KG1 (cell line): Measurements from ENCODE around the gene JAG2.
A peak's percentile ranks its signal among the peaks of the same experiment; 100 is the strongest.

Source experiments
- DNase-seq: peaks from one replicate; lab custom pipeline; 2025; lab: John Stamatoyannopoulos, UW

Gene JAG2

DNA sequence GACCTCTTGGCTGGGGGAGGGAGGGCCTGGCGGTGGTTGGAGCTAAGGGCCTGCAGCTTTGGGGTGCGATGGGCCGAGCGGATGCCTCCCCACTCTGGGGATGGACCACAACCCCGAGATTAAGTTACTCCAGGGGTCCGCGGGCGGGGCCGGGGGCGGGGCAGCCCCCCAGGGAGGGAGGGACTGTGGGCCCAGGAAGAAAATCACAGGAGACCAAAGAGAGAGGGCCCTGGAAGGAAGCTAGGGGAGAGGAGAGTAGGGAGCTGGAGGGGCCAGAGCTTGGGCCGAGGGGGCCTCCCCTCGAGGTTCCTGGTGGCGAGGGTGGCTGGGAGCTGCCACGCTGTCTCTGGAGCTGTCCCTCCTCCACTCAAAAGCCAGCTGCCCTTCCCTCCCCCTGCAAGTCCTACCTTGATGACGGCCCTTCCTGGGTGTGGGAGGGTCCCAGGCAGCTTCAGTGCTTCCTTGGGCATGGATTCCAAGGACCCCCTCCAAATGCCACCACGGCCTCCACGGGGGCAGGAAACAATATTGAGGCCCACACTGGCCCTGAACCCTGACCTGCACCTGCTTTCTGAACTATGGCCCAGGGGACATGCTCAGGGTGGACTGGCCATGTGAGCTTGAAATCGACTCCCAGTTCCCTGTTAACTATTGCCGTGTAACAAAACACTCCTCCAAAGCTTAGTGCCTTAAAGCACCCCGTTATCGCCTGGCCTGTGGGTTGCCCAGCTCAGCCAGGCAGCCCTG is 13.1 kb upstream of the JAG2 start:
- DNase-seq: no peak

GRCh38 chr14:105180592-105181548 is 12.3 kb upstream of the JAG2 start, which contains the start of gene NUDT14:
NUDT14 (minus strand) TSS chr14:105181312; CDS start chr14:105181209, 103 bp downstream.
- no peak for DNase-seq

DNA sequence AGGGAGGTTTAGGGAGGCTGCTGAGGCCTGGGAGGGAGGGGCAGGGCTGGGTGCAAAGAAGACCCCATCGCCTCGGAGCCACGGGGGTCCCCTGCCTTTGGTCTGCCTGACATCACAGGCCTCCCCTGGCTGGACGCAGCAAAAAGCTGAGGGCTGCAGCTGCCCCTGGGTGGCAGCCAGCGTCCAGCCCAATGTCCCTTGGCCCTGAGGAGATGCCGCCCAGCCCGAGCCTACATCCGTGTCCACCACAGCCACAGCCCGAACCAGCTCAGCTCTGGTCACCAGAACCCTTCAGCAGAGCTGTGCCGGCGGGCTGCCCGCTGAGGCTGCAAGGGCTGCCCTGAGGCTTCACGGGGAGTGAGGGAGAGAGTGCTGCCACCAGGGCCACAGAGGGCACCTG is 10.6 kb upstream of the JAG2 start:
- DNase-seq: no peak

GRCh38 chr14:105178868-105179140 is 10.2 kb upstream of the JAG2 start:
- DNase-seq: no peak

- no peak for DNase-seq
Observed at GRCh38 chr14:105178069-105178867, 9.7 kb upstream of the JAG2 start.

- DNase-seq: no peak
Observed at GRCh38 chr14:105177082-105177481, 8.5 kb upstream of the JAG2 start.

DNA sequence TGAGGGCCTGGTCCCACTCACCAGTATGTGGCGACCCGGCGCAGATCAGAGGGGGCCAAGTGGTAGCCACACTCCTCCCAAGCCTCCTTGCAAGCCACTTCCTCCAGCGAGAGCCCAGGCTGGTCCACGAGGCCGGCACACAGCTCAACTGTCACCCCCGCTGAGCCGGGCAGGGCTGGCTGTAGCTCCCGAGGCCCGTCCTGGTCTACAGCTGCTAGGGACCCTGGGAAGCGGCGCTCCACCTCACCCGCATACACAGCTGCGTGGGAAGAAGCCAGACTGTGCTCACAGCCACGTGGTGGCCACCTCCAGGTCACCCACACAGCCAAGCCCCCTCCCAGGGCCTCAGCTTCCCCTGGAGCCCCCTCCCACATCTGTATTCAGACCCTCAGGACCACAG is 7.9 kb upstream of the JAG2 start:
- no peak for DNase-seq

DNA sequence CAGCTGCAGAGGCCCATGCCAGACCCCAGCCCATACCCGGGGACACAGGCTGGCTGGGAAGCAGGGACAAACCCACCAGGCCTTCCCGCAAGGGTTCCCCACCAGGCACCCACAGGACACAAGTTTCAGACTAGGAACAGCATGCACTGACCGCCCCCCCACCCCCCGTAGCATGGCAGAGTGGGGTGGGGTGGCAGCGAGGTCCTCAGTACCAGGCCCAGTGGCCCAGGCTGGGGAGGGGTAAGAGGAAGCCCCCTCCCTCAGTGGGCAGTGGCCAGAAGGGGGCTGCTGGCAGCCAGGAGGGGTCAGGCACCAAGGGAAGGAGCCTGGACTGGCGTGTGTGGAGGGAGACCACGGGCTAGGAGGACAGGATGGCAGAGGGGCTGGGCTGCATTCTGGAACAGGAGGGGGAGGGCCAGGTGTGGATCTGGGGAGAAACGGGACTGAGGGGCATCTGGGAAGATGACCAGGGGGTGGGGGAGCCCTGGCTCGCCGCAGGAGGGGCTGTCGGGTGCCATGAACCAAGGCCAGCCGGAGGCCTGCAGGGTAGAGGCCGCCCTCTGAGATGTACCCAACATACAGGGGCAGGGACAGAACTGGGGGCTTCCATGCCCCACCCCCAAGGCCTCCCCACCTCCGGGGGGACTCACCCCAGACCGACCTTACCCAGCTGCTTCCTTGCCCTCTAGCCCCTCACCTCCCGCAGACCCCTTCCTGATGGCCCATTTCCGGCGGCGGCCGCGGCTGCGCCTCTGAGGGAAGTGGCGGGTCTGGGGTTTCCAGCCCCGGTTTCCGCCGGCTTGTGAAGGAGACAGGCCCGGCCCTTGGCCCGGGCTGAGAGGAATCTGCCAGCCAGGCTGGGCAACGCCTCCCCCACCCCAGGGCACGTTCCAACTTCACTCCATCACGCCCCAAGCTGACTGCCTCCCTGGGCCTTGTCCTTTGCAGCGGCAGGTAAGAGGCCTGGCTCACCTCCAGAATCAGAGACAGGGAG is 5.6 kb upstream of the JAG2 start:
- peak; percentile 84 for DNase-seq

GRCh38 chr14:105173145-105173544 is 4.6 kb upstream of the JAG2 start:
- DNase-seq: no peak

DNA sequence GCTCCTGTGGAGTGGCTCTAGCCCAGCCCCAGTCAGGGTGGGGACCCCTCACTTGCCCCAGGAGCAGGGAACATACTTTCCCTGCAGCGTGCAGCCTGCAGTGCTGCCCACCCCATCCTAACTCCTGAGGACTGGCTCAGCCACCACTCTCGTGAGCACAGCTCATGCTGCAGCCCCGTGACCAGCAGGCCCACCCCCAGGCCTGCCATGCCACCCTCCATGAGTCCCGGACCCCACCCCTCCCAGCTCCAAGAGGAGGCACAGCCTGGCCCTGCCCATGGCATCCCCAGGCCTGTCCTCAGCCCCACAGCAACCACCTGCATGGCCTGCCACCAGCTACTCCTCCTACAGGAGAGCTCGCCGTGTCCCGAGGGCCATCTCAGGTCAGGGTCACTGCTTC is 3.9 kb upstream of the JAG2 start:
- no peak for DNase-seq

DNA sequence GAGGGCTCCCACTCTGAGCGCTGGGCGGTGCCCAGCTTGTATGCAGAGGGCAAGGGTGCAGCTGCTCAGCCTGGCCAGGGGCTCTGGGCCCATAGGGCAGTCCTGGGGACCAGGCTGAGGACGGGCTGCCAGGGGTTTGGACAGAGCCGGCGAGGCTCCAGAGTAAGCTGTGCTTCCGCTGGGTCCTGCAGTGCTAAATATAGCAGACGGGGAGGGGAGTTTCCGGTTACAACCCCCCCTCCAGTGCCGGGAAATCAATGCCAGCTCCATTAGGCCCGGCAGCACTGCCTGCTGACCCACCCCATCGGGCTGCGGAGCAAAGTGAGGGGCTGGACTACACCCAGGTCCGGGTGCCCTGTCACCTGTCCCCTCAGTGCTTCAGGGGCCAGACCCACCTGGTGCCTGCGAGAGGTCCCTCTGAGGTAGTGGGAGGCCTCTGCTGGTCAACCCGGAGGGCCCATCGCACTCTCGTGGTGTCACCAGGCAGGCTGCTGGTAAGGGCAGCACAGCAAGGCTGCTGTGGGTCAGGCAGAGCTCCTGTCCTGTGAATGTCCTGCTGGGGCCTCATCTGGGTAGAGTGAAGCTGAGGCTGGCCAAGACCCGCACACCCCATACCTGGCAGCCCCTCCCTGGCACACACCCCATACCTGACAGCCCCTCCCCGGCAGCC is 2.6 kb upstream of the JAG2 start:
- no peak for DNase-seq

DNA sequence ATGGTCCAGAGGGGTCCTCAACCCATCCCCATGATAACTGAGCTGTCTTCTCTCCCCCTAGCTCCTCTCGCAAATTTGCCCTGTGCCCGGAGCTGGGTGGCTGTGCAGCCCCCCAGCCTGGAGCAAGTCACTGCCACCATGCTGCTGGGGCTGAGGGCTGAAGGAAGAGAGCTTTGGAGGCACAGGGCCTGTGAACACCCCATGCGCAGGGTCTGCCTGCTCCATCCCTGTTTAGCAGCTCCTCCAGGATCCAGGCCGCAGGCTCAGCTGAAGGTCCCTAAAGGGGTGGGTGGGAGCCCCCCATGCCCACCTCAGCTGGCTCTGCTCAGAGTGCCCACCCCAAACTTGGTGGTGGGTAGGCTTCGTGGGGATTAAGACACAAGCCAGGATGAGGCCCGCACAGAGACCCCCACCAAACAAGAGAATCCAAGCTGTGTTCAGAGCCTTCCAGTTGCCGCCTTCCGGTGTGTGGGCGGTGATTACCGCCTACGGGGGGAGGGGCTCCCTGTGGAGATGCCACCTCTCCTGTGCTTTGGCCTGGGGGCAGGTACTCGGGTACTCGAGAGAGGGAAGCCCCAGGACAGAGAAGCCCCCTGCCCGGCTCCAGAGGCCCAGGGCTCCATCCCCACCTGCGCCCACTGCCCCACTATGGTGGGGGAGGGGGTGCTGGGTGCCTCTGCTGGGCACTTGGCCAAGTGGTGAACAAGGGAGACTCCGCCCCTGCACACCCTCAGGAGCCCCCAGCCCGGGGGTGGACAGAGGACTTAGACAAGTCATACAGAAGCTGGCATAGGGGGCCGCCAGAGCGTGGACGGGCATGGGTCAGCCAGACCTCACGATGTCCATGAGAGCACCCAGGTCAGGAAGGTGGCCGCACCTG is 1.4 kb upstream of the JAG2 start:
- no peak for DNase-seq

DNA sequence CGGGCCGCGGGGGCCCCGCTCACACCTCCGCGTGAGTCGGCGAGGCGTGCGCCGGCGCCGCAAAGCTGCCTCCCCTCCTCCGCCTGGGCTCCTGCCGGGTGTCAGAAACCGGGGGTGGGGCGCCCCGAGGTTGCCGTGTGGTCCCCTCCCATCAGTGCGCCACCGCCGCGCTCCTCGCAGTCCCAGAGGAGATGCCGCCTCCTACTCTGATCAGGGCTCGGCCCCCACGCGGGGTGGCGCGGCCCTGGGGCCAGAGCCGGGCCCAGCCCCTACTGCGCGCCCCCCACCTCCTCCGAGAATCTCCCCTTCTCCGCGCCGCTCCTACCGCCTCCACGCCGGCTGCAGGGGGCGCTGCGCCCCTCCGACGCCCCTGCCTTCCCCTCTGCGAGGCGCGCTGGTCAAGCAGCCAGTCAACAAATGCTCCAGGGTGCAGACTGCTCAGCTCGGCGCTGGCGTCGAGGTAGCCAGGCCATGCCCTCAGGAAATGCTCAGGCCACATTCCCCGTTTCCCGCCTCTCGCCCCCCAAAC is 467 bp upstream of the JAG2 start:
- DNase-seq: peak; percentile 65

DNA sequence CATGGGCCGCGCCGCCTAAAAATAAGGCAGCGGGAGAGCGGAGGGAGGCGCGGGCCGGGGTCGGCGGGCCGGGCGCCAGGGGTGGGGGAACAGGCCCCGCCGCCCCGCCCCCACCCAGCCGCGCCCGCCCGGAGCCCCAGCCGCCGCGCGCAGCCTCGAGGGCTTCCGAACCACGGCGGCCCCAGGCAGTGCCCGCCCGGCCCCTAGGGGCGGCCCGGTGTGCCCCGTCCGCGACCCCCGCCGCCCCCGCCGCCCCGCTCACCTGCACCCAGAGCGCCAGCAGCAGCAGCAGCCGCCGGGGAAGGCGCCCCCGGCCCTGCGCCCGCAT is 519 bp downstream of the JAG2 start:
- no peak for DNase-seq

DNA sequence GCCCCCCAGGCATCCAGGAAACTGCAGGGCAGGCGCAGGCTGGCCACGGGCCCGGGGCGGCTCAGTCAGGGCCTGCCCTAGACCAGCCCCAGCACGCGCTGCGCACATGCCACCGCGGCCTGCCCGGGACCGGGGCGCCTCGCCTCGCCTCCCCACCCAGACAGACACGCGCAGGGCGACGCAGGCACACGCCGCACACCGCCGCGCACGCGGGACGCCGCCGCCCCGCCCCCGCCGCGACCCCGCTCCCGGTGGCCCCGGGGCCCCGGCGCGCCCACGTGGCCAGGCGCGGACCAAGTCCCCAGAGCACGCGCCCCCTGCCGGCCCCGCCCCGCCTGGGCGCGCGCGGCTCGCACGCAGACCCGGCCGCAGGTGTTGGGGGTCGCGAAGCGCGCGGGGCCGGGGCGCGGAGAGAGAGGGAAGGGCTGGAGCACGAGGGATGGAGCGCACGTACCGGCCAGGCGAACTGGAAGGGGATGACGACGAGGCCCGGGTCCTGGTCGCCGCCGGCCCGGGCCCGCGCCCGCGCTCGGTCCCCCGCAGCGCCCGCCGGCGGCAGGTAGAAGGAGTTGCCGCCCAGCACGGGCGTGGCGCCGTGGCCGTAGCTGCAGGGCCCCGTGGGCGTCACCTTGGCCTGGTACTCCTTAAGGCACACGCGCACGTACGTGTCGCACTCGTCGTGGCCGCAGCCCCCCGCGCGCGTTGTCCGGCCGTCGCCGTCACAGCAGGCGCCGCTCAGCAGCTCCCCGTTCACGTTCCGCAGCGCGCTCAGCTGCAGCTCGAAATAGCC is 1.1 kb downstream of the JAG2 start:
- no peak for DNase-seq

- no peak for DNase-seq
Observed at GRCh38 chr14:105166571-105167302, 1.8 kb downstream of the JAG2 start.

- no peak for DNase-seq
Observed at GRCh38 chr14:105165761-105166485, 2.7 kb downstream of the JAG2 start.
